HL-60 (cell line): ENCODE measurements around the gene ZNF593.
A peak's percentile ranks its signal among the peaks of the same experiment; 100 is the strongest.

Source experiments
- DNase-seq, 2 experiments: peaks; one replicate each; pipeline ENCODE4 v3.0.0-alpha.2; 2010 to 2020; ENCODE audit warnings: low read depth in 1 of 2, low spot score in 1 of 2
- H3K27ac ChIP-seq: fragments of 250-450 bp; sonication (Bioruptor Pico); replicated peaks from 2 replicates; pipeline ENCODE4 v1.5.1; 2020; ENCODE audit warnings: mild to moderate bottlenecking, moderate library complexity
- H3K27me3 ChIP-seq: fragments of 250-450 bp; sonication (Bioruptor Pico); 2 replicates; pipeline ENCODE4 v1.5.1; 2021; ENCODE audit warnings: mild to moderate bottlenecking, moderate library complexity; ENCODE audit not compliant: insufficient read depth, poor library complexity, severe bottlenecking
- H3K4me3 ChIP-seq: replicated peaks from 2 replicates; pipeline ENCODE4 v1.5.1; 2011; ENCODE audit warnings: mild to moderate bottlenecking, control low read depth, low read length; ENCODE audit not compliant: insufficient read depth
- CTCF ChIP-seq: IDR thresholded peaks from one replicate; pipeline ENCODE4 v1.5.1; 2011; ENCODE audit warnings: low read length, control low read depth, inconsistent platforms; ENCODE audit not compliant: insufficient read depth
- GABPA ChIP-seq: IDR thresholded peaks from 2 replicates; pipeline ENCODE4 v1.6.1; 2012; ENCODE audit warnings: low read depth
- POLR2AphosphoS5 ChIP-seq: IDR thresholded peaks from 2 replicates; pipeline ENCODE4 v1.6.1; 2012; ENCODE audit warnings: low read depth
- REST ChIP-seq: IDR thresholded peaks from 2 replicates; pipeline ENCODE4 v1.6.1; 2012; ENCODE audit warnings: low read depth; ENCODE audit not compliant: insufficient replicate concordance
- SPI1 ChIP-seq: IDR thresholded peaks from 2 replicates; pipeline ENCODE4 v1.6.1; 2012; ENCODE audit warnings: low read depth, mild to moderate bottlenecking, borderline replicate concordance
- long read RNA-seq: library from polyadenylated mRNA; unstranded; transcript quantifications from one replicate; pipeline ENCODE4 v2.0.0, GENCODE V29; 2020

Gene ZNF593
- long read RNA-seq, transcript ZNF593-202 (3 exons, 675 nt) = major isoform, 13 of 14 reads
- long read RNA-seq, partial matches to known transcripts = 0 of 14 reads
- long read RNA-seq, other reads (novel, unspliced or antisense) = 1 of 14 reads

DNA sequence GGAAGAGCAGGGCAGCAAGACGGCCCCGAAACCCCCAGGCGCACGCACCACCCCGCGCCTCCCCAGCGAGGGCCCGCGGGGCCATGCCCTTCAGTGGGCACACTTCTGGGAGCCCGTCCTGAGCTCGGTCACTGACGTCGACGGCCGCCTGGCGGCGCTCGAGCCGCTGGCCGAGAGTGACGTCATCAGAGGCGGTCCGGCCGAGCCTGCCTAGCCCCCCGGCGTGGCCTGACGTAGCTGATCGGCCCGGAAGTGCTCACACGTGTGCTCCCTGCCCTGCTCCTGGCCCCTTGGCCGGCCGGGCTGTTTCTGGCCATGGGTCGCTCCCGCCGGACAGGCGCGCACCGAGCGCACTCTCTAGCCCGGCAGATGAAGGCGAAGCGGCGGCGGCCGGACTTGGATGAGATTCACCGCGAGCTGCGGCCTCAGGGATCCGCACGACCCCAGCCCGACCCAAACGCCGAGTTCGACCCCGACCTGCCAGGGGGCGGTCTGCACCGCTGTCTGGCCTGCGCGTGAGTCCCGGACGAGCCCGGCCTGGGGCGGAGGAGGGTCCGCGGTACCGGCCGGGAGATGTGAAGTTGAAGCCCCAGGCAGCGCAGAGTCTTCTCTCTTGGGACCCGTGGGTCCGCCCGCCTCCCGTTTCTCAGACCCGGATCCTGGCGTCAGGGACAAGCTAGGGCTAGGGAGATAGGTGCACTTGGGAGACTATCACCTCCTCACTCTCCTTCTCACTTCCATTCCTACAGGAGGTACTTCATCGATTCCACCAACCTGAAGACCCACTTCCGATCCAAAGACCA lies at the start of gene ZNF593:
ZNF593 (plus strand) TSS at position 240 of the 803 bp plus-strand sequence; CDS start at position 316, 76 bp downstream.
- H3K27me3 ChIP-seq = no peaks in the 10 kb centered on the region
- peak within 1 kb of the TSS; percentile 96 for H3K4me3 ChIP-seq
- H3K27ac ChIP-seq = peak within 1 kb of the TSS; percentile 79
- peak; percentile 90 to 91 for DNase-seq
- TF ChIP-seq SPI1 (no peak), GABPA (peak; percentile 57), REST (peak; percentile 32), POLR2AphosphoS5 (peak; percentile 88), CTCF (peak; percentile 91)

DNA sequence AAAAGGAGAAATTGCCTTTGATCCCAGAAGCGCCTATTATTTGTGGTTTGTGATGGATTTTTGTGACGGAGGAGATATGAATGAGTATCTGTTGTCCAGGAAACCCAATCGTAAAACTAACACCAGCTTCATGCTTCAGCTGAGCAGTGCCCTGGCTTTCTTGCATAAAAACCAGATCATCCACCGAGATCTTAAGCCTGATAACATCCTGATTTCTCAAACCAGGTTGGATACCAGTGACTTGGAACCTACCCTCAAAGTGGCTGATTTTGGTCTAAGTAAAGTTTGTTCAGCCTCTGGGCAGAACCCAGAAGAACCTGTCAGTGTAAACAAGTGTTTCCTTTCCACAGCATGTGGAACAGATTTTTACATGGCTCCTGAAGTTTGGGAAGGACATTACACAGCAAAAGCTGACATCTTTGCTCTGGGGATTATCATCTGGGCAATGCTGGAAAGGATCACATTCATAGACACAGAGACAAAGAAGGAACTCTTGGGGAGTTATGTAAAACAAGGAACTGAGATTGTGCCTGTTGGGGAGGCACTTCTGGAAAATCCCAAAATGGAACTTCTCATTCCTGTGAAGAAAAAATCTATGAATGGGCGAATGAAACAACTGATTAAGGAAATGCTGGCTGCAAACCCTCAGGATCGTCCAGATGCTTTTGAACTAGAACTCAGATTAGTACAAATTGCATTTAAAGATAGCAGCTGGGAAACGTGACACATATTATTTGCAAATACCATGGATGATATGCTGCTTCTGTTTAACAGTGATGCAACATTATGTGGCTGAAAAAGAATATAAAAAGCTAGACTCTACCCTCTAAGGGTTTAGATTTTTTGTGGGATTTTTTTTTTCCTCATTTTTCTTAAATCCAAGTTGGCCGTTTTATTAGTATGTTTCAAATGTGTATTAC lies 47.6 kb upstream of the ZNF593 start:
- peak overlapping the region; percentile 32 for H3K27ac ChIP-seq
- no peak for DNase-seq
- peak; percentile 14; the same call in 1 of the 2 replicates for TF ChIP-seq SPI1
- no peak for TF ChIP-seq CTCF
- no peaks in the 10 kb centered on the region for H3K27me3 ChIP-seq
- no peak overlapping the region for H3K4me3 ChIP-seq

GRCh38 chr1:26122988-26123973 lies 46.4 kb upstream of the ZNF593 start:
- Histone ChIP-seq H3K4me3 (no peak overlapping the region), H3K27ac (no peak overlapping the region; the same call in 1 of the 2 replicates), H3K27me3 (no peaks in the 10 kb centered on the region)
- no peak for DNase-seq
- TF ChIP-seq SPI1 = no peak
- TF ChIP-seq CTCF = no peak
- no peak for TF ChIP-seq POLR2AphosphoS5
- no peak for TF ChIP-seq GABPA
- no peak for TF ChIP-seq REST
